B cell (primary cell): ENCODE measurements around the gene PDZD2. TPM values are rescaled to one million over a fixed set of nuclear protein-coding genes. Genes with fewer than 3 reads are reported as not detected.

Experiments
- ATAC-seq: fragments of 200-7000 bp; cut with Tn5 transposase; one replicate; pipeline ENCODE4 v1.10.0; 2021; ENCODE audit warnings: low read depth, mild to moderate bottlenecking, moderate number of reproducible peaks, moderate library complexity
- CTCF ChIA-PET: fragments of 350-600 bp; sonication (Branson Sonifier 250); formaldehyde crosslinking; loops from one replicate; lab custom pipeline; 2021; ENCODE audit warnings: antibody characterized with exemption, inconsistent platforms; lab: Charles Lee
- POLR2A ChIA-PET: fragments of 350-600 bp; sonication (Branson Sonifier 250); formaldehyde crosslinking; loops from one replicate; lab custom pipeline; 2021; ENCODE audit warnings: antibody characterized with exemption; lab: Charles Lee
- DNase-seq: peaks from one replicate; pipeline ENCODE4 v3.0.0; 2013
- H2AFZ ChIP-seq: 2 replicates; pipeline ENCODE4 v1.6.1; 2012; ENCODE audit warnings: mild to moderate bottlenecking, low read depth, low read length; ENCODE audit not compliant: insufficient read depth, poor library complexity, severe bottlenecking
- H3K27ac ChIP-seq, 2 donors: 1 replicate in 1 of 2; 2 replicates in 1 of 2; pipeline ENCODE4 v1.5.1; 2012 to 2013; ENCODE audit warnings: low read length in 2 of 2, mild to moderate bottlenecking in 2 of 2, moderate library complexity in 1 of 2
- H3K27me3 ChIP-seq, 4 experiments: fragments of 200-600 bp in 1 of 4; sonication (generic) in 1 of 4; replicated peaks in 1 of 4; 1 replicate in 2 of 4; 2 replicates in 2 of 4; pipeline versions ENCODE4 v1.6.1 to v1.7.0; 2013 to 2016; ENCODE audit warnings: low read length in 3 of 4, mild to moderate bottlenecking in 2 of 4, mixed read lengths in 1 of 4, moderate library complexity in 1 of 4; ENCODE audit not compliant: insufficient read depth in 4 of 4, control insufficient read depth in 3 of 4; ENCODE audit errors: control extremely low read depth in 1 of 4
- H3K36me3 ChIP-seq, 2 experiments: replicated peaks in 1 of 2; 1 replicate in 1 of 2; 2 replicates in 1 of 2; pipeline versions ENCODE4 v1.6.1 to v1.7.1; 2013; ENCODE audit warnings: low read length in 1 of 2; ENCODE audit not compliant: insufficient read depth in 2 of 2, control insufficient read depth in 1 of 2; ENCODE audit errors: control extremely low read depth in 1 of 2, extremely low read depth in 1 of 2
- H3K4me1 ChIP-seq, 2 donors: fragments of 200-600 bp in 1 of 2; sonication (generic) in 1 of 2; 1 replicate in 1 of 2; 2 replicates in 1 of 2; pipeline versions ENCODE4 v1.5.1 to v1.6.1; 2013 to 2017; ENCODE audit warnings: low read length in 2 of 2; ENCODE audit not compliant: control insufficient read depth in 2 of 2, insufficient read depth in 2 of 2
- H3K4me2 ChIP-seq: replicated peaks from 2 replicates; pipeline ENCODE3; 2012; ENCODE audit warnings: mild to moderate bottlenecking, low read depth, low read length; ENCODE audit not compliant: poor library complexity, severe bottlenecking
- H3K4me3 ChIP-seq, 5 experiments: fragments of 200-600 bp in 1 of 5; sonication (generic) in 1 of 5; 1 replicate in 3 of 5; 2 replicates in 2 of 5; pipeline versions ENCODE4 v1.5.1 to v1.7.0; 2011 to 2016; ENCODE audit warnings: low read length in 4 of 5, mild to moderate bottlenecking in 4 of 5, low read depth in 2 of 5, control low read depth in 1 of 5, moderate library complexity in 1 of 5; ENCODE audit not compliant: insufficient read depth in 1 of 5; ENCODE audit errors: control extremely low read depth in 1 of 5, extremely low read depth in 1 of 5
- H3K79me2 ChIP-seq: fragments of 200-600 bp; sonication (generic); one replicate; pipeline ENCODE4 v1.6.0; 2016; ENCODE audit warnings: low read length; ENCODE audit not compliant: control insufficient read depth, insufficient read depth
- H3K9ac ChIP-seq: fragments of 200-600 bp; sonication (generic); 2 replicates; pipeline ENCODE4 v1.6.1; 2017; ENCODE audit warnings: mild to moderate bottlenecking, low read length, moderate library complexity
- H3K9me3 ChIP-seq, 3 donors: one replicate each; pipeline versions ENCODE4 v1.6.1 to v1.7.1; 2013; ENCODE audit warnings: low read length in 2 of 3; ENCODE audit not compliant: control insufficient read depth in 2 of 3, insufficient read depth in 1 of 3; ENCODE audit errors: control extremely low read depth in 1 of 3
- H4K20me1 ChIP-seq: 2 replicates; pipeline ENCODE4 v1.6.0; 2012; ENCODE audit warnings: mild to moderate bottlenecking, low read length; ENCODE audit not compliant: insufficient read depth, control insufficient read depth, poor library complexity, severe bottlenecking
- H3K27ac Mint-ChIP-seq: one replicate; pipeline ENCODE4 v1.8.0; 2021; ENCODE audit warnings: mixed read lengths
- H3K27me3 Mint-ChIP-seq: one replicate; pipeline ENCODE4 v1.8.0; 2021; ENCODE audit warnings: mixed read lengths
- H3K4me1 Mint-ChIP-seq: one replicate; pipeline ENCODE4 v1.8.0; 2021; ENCODE audit warnings: mixed read lengths
- H3K4me3 Mint-ChIP-seq: one replicate; pipeline ENCODE4 v1.8.0; 2021; ENCODE audit warnings: mixed read lengths
- H3K9me3 Mint-ChIP-seq: one replicate; pipeline ENCODE4 v1.8.0; 2022; ENCODE audit warnings: mixed read lengths; ENCODE audit not compliant: insufficient read depth
- EZH2 ChIP-seq: IDR thresholded peaks from 2 replicates; pipeline ENCODE4 v1.6.1; 2012; ENCODE audit warnings: borderline replicate concordance, low read depth, mild to moderate bottlenecking, moderate library complexity, low read length; ENCODE audit not compliant: insufficient read depth, poor library complexity, severe bottlenecking
- WGBS: methylation state at CpG from one replicate; pipeline ENCODE4 v1.1.5; 2013; ENCODE audit warnings: missing lambda C conversion rate; ENCODE audit not compliant: insufficient coverage; 5-methylcytosine and 5-hydroxymethylcytosine counted together
- intact Hi-C: fragments of 100-400 bp; cut with micrococcal nuclease; formaldehyde crosslinking; loops from one replicate; pipeline ENCODE4 v1.10.0; 2022
- polyA plus RNA-seq: library from polyadenylated mRNA; depleted of rRNA; stranded (reverse); fragments of >200 nt; gene quantifications from 2 replicates; pipeline ENCODE4 v1.2.3, GENCODE V29; 2012
- total RNA-seq, 2 donors: library from RNA; stranded (reverse); fragments of 120-200 nt in 1 of 2; gene quantifications; 1 replicate in 1 of 2; 2 replicates in 1 of 2; pipeline versions ENCODE4 v1.2.3 to v1.2.4, GENCODE V29; 2013 to 2022
- TF ChIP-seq, protein P1 (sequence below): fragments of 200-600 bp; IDR thresholded peaks from one replicate; pipeline ENCODE4 v1.8.0; 2022; ENCODE audit warnings: antibody characterized with exemption, mild to moderate bottlenecking

Gene PDZD2
- total and polyA plus RNA-seq, 2 donors (not counting 1 experiment from before 2014, with no cell fraction given) = not detected

DNA sequence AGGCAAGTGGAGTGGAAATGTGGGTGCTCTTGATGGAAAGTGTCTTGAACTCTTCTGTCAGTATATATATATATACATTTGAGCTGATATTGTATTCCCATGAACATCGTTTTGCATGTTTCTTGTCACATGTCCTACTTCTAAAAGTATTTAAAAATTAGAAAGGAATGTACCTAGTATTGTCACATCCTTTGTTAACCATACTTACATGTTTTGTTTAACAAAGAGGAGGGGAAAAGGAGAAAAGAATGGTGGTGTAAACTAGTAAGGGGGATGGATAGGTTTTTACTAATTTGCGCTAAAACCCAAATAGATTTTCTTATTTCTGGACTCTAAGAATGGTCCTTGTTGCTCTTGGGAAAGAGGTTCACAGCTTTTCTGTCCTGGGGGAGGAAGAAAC lies 353.4 kb downstream of the PDZD2 start:
- no peaks in the 10 kb centered on the region for H4K20me1 ChIP-seq
- no peak overlapping the region for H2AFZ ChIP-seq
- no peaks in the 10 kb centered on the region for H3K4me1 ChIP-seq
- Mint-ChIP-seq H3K4me3 (no peak overlapping the region), H3K4me1 (peaks cover 2% of the 10 kb centered on the region), H3K27me3 (no peaks in the 10 kb centered on the region), H3K9me3 (peaks cover 3% of the 10 kb centered on the region), H3K27ac (no peak overlapping the region)
- DNase-seq (no peak), ATAC-seq (no peak)
- no peak overlapping the region for H3K4me3 ChIP-seq
- no peaks in the 10 kb centered on the region for H3K36me3 ChIP-seq
- TF ChIP-seq, protein P1, sequence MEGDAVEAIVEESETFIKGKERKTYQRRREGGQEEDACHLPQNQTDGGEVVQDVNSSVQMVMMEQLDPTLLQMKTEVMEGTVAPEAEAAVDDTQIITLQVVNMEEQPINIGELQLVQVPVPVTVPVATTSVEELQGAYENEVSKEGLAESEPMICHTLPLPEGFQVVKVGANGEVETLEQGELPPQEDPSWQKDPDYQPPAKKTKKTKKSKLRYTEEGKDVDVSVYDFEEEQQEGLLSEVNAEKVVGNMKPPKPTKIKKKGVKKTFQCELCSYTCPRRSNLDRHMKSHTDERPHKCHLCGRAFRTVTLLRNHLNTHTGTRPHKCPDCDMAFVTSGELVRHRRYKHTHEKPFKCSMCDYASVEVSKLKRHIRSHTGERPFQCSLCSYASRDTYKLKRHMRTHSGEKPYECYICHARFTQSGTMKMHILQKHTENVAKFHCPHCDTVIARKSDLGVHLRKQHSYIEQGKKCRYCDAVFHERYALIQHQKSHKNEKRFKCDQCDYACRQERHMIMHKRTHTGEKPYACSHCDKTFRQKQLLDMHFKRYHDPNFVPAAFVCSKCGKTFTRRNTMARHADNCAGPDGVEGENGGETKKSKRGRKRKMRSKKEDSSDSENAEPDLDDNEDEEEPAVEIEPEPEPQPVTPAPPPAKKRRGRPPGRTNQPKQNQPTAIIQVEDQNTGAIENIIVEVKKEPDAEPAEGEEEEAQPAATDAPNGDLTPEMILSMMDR = no peak
- TF ChIP-seq EZH2 = no peak
- no peak overlapping the region for H3K4me2 ChIP-seq
- H3K9me3 ChIP-seq = peaks cover 0 to 10% (median 0%) of the 10 kb centered on the region in 3 donors
- no peaks in the 10 kb centered on the region for H3K27me3 ChIP-seq
- 80% methylated on average over 1 of the region's 2 CpGs for WGBS
- H3K9ac ChIP-seq = no peak overlapping the region
- H3K27ac ChIP-seq = no peak overlapping the region
- intact Hi-C loops = no loop called here
- no peaks in the 10 kb centered on the region for H3K79me2 ChIP-seq
- POLR2A ChIA-PET = no interaction called here
- CTCF ChIA-PET = no interaction called here

DNA sequence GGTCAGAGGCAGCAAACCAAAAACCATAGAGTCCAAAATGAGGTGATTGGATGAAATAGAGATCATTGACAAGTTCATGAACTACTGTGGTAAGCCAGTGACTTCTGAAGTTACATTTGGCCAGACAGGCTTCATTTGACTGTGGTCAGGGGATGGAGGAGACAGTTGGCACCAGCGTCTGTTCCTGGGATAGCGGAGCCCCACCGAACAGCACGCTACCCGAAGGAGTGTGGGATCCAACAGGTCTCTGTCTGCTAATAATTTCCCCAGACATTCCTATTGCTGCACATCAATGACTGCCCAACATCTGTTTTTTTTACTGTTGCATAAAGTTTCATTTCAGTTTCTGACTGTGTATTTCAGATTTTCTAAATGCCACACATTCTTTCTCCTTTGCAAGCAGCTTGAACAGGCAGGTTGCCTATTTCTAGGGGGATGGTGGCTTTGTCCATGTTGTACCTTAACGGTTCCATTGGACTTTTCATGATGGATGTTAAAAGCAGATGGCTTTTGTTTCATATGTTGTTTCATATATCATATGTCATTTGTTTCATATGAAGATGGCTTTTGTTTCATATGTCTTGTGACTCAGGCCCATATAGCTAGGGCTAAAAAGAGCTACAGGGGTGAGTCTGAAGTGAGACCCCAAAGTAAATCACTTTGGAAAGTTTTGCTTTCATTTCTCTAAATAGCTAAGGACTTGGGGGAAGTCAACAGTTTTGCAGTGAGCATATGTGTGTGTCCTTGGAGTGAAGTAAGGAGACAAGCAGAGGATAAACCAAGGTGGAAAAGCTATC lies 354.4 kb downstream of the PDZD2 start:
- no peak overlapping the region for H2AFZ ChIP-seq
- H3K4me3 ChIP-seq = no peak overlapping the region
- H3K9me3 ChIP-seq = peaks cover 0 to under 1% (median 0%) of the 10 kb centered on the region in 3 donors
- ATAC-seq (no peak), DNase-seq (no peak)
- no peaks in the 10 kb centered on the region for H3K4me1 ChIP-seq
- TF ChIP-seq EZH2 = no peak
- TF ChIP-seq, protein P1 = no peak
- no peaks in the 10 kb centered on the region for H3K27me3 ChIP-seq
- no peaks in the 10 kb centered on the region for H3K79me2 ChIP-seq
- no peak overlapping the region for H3K4me2 ChIP-seq
- H3K27ac ChIP-seq = no peak overlapping the region
- H3K36me3 ChIP-seq = no peaks in the 10 kb centered on the region
- Mint-ChIP-seq H3K4me3 (no peak overlapping the region), H3K27me3 (no peaks in the 10 kb centered on the region), H3K4me1 (peaks cover 2% of the 10 kb centered on the region), H3K9me3 (no peaks in the 10 kb centered on the region), H3K27ac (no peak overlapping the region)
- no peak overlapping the region for H3K9ac ChIP-seq
- intact Hi-C loops = no loop called here
- POLR2A ChIA-PET = no interaction called here
- no peaks in the 10 kb centered on the region for H4K20me1 ChIP-seq
- CTCF ChIA-PET = no interaction called here
- 96% methylated on average over 4 of the region's 6 CpGs for WGBS
